Esophagus squamous epithelium (tissue), 5 donors: ENCODE measurements around the gene COMMD1. TPM values are rescaled to one million over a fixed set of nuclear protein-coding genes. Genes with fewer than 3 reads are reported as not detected.
A peak's percentile ranks its signal among the peaks of the same experiment; 100 is the strongest.

ENCODE experiments used
- DNase-seq: peaks from one replicate; lab custom pipeline; 2025; lab: John Stamatoyannopoulos, UW
- H3K27ac ChIP-seq, 4 donors: fragments of 200-600 bp; sonication (generic); one replicate each; pipeline ENCODE4 v1.5.1; 2016 to 2019; ENCODE audit warnings: mild to moderate bottlenecking in 1 of 4
- H3K27me3 ChIP-seq, 4 donors: fragments of 200-600 bp; sonication (generic); 1 replicate in 3 of 4; 2 replicates in 1 of 4; pipeline versions ENCODE4 v1.5.1 to v1.6.0; 2017 to 2021; ENCODE audit warnings: antibody characterized with exemption in 1 of 4
- H3K36me3 ChIP-seq, 3 donors: fragments of 200-600 bp; sonication (generic); one replicate each; pipeline ENCODE4 v1.5.1; 2016 to 2019
- H3K4me1 ChIP-seq, 3 donors: fragments of 200-600 bp; sonication (generic); one replicate each; pipeline ENCODE4 v1.5.1; 2017 to 2019
- H3K4me3 ChIP-seq, 4 donors: fragments of 200-600 bp; sonication (generic); 1 replicate in 3 of 4; 2 replicates in 1 of 4; pipeline ENCODE4 v1.5.1; 2016 to 2019; ENCODE audit warnings: mild to moderate bottlenecking in 2 of 4, moderate library complexity in 1 of 4
- H3K9me3 ChIP-seq, 3 donors: fragments of 200-600 bp; sonication (generic); one replicate each; pipeline ENCODE4 v1.5.1; 2016 to 2019
- POLR2A ChIP-seq, 4 donors: fragments of 450-650 bp; IDR thresholded peaks; one replicate each; pipeline ENCODE4 v1.6.1; 2017; ENCODE audit warnings: antibody characterized with exemption in 4 of 4, mild to moderate bottlenecking in 4 of 4, moderate library complexity in 3 of 4
- WGBS, 2 donors: methylation state at CpG; one replicate each; pipeline ENCODE4 v1.1.5; 2018; 5-methylcytosine and 5-hydroxymethylcytosine counted together
- intact Hi-C: fragments of 100-400 bp; cut with DNase I; formaldehyde crosslinking; loops from one replicate; pipeline ENCODE4 v1.15.0; 2022
- total RNA-seq, 4 donors: library from RNA; depleted of rRNA; stranded (reverse); fragments of >200 nt; gene quantifications; one replicate each; pipeline ENCODE4 v1.1.0, GENCODE V29; 2016
- TF ChIP-seq, protein P1 (sequence below), 6 experiments: fragments of 450-650 bp in 4 of 6; fragments of 200-600 bp in 2 of 6; sonication (generic) in 2 of 6; IDR thresholded peaks; one replicate each; pipeline ENCODE4 v1.5.1; 2016 to 2019; ENCODE audit warnings: antibody characterized with exemption in 6 of 6, mild to moderate bottlenecking in 4 of 6, moderate library complexity in 4 of 6
- donor health status: DM: yes; HTN: yes; CAD: no.

Gene COMMD1
- total RNA-seq, 4 donors from 2014 or later, result 38.0 to 44.3 (median 40.5) TPM

DNA sequence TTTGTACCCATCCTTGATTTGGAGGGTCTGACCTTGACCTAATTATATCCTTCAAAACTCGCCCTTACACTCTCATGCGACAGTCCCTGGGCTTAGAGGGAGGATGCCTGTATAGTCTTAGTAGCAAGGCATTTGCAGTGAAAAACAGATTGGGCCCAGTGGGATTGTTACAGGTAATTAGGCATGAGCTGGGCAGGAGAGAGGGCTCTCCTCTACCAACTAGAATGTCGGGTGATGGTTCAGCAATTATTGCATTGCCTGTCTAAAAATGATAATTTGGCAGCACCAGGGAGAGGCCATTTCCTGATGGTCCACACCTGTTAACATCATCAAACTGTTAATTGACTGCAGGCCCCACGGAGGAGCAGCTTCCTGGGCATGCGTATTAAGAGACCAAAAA, 32.4 kb downstream of the COMMD1 start:
- Histone ChIP-seq H3K9me3 (no peaks in the 10 kb centered on the region), H3K4me3 (no peak overlapping the region), H3K27me3 (no peaks in the 10 kb centered on the region), H3K27ac (no peak overlapping the region), H3K36me3 (peaks cover 0 to 18% (median 0%) of the 10 kb centered on the region in 3 donors), H3K4me1 (peaks cover 0 to 8% (median 0%) of the 10 kb centered on the region in 3 donors)
- TF ChIP-seq, protein P1, sequence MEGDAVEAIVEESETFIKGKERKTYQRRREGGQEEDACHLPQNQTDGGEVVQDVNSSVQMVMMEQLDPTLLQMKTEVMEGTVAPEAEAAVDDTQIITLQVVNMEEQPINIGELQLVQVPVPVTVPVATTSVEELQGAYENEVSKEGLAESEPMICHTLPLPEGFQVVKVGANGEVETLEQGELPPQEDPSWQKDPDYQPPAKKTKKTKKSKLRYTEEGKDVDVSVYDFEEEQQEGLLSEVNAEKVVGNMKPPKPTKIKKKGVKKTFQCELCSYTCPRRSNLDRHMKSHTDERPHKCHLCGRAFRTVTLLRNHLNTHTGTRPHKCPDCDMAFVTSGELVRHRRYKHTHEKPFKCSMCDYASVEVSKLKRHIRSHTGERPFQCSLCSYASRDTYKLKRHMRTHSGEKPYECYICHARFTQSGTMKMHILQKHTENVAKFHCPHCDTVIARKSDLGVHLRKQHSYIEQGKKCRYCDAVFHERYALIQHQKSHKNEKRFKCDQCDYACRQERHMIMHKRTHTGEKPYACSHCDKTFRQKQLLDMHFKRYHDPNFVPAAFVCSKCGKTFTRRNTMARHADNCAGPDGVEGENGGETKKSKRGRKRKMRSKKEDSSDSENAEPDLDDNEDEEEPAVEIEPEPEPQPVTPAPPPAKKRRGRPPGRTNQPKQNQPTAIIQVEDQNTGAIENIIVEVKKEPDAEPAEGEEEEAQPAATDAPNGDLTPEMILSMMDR (IDR thresholded peaks at IDR 0.05), result no peak
- TF ChIP-seq POLR2A (IDR thresholded peaks at IDR 0.05), result no peak
- 83 to 86% methylated on average over 3 to 5 of the region's 5 CpGs for WGBS, 2 donors
- DNase-seq, result no peak
- intact Hi-C loops, result no loop called here

DNA sequence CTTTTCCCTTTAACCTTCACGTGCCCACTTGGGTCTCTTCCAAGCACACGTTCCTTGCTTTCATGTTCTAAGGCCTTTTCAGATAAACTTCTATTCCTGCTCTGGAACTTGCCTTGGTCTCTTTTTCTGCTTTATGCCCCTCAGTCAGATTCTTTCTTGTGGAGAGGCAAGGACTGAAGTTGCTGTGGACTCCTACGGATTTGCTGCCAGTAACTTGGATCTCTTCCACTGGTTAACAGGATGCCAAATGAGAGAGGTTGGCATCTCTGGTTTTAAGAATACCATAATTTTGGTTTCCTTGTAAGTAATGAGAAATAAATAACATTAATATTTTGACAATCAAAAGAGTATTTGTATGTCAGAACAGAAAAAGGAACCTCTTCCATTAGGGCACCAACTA, 33.0 kb downstream of the COMMD1 start:
- H3K27ac ChIP-seq, result no peak overlapping the region
- no peak for DNase-seq
- intact Hi-C loops, result no loop called here
- no peak overlapping the region for H3K4me3 ChIP-seq
- peaks cover 0 to 18% (median 0%) of the 10 kb centered on the region in 3 donors for H3K36me3 ChIP-seq
- no peaks in the 10 kb centered on the region for H3K9me3 ChIP-seq
- 40 to 59% methylated on average over 3 of the region's 3 CpGs for WGBS, 2 donors
- H3K4me1 ChIP-seq, result peaks cover 0 to 12% (median 0%) of the 10 kb centered on the region in 3 donors
- H3K27me3 ChIP-seq, result no peaks in the 10 kb centered on the region
- no peak for TF ChIP-seq POLR2A (IDR thresholded peaks at IDR 0.05)
- TF ChIP-seq, protein P1 (IDR thresholded peaks at IDR 0.05), result no peak

DNA sequence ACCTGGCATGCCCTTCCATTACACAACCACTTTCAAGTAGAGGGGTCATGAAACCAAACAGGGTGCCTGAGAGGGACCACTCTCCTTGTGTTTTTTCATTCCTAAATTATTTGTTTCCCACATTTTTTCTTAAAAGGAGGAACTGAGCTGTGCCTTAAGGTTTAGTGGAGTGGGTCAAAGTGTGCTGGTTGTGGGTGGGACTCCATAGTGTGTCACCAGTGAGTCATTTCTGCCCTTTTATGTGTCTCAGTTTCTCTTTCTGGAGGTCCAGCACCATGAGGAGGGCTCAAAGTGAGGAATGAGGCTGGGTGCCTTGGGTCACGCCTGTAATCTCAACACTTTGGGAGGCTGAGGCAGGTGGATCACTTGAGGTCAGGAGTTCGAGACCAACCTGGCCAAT, 37.8 kb downstream of the COMMD1 start:
- Histone ChIP-seq H3K9me3 (no peaks in the 10 kb centered on the region), H3K4me3 (no peak overlapping the region), H3K27ac (no peak overlapping the region), H3K27me3 (no peaks in the 10 kb centered on the region), H3K36me3 (no peaks in the 10 kb centered on the region), H3K4me1 (peaks cover 0 to 8% (median 0%) of the 10 kb centered on the region in 3 donors)
- WGBS, 2 donors, result 88 to 95% methylated on average over 2 of the region's 2 CpGs
- DNase-seq, result no peak
- TF ChIP-seq, protein P1 (IDR thresholded peaks at IDR 0.05), result no peak
- no peak for TF ChIP-seq POLR2A (IDR thresholded peaks at IDR 0.05)
- intact Hi-C loops, result no loop called here

DNA sequence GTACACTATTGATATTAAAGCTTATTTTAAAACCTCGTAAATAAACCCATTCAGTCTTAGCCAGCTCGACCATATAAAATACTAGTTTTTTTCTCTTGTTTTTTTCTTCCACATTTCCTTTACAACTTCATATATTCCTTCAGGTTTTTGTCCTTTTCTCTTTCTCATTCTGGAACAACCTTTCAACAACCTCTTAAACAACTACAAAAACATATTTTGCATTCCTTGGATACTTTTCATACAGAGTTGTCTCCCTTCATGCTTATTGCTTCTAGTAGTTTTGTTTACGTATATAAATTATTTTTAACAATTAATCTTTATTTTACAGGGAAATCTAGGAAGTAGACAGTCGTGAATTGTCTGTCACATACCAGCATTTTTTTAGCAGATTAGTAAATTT, 41.2 kb downstream of the COMMD1 start:
- TF ChIP-seq POLR2A (IDR thresholded peaks at IDR 0.05), result no peak
- TF ChIP-seq, protein P1 (IDR thresholded peaks at IDR 0.05), result no peak
- no peaks in the 10 kb centered on the region for H3K36me3 ChIP-seq
- intact Hi-C loops, result no loop called here
- DNase-seq, result no peak
- WGBS, 2 donors, result 73 to 78% methylated on average over 4 of the region's 4 CpGs
- no peaks in the 10 kb centered on the region for H3K9me3 ChIP-seq
- H3K27me3 ChIP-seq, result no peaks in the 10 kb centered on the region
- H3K27ac ChIP-seq, result no peak overlapping the region
- H3K4me3 ChIP-seq, result no peak overlapping the region
- H3K4me1 ChIP-seq, result peaks cover 3 to 30% (median 5%) of the 10 kb centered on the region in 3 donors

DNA sequence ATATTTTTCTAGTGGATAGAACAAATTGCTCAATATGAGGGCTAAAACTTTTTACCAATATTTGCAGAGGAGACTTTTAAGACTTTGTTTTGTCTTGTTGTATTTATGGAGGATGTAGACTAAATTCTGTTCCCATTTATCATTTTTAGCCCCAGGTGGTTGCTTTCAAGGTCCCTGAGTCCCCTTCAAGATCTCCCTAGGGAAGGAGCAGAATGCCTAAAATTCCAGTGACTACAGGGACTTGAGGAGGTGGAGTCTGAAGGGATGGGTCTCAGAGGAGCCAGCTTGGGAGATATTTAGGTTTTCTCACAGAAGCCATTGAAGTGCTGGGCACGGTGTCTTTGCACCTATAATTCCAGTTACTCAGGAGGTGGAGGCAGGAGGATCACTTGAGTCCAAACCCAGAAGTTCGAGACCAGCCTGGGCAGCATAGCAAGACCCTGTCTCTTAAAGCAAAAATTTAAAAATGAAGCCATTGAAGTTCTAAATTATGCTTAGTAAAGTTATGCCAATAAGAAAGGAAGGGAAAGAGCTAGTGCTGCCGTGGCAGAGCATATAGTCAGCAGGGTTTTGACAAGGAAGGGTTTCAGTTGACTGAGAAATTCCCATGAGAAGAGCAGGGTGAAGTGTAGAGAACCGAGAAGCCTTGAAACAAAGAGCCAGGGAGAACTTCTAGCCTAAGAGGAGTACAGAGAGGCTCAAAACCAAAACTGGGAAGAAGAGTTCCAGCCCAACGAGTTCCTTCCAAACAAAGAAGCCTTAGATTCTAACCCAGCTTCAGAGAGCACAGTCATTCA, 43.4 kb downstream of the COMMD1 start:
- no peaks in the 10 kb centered on the region for H3K27me3 ChIP-seq
- H3K27ac ChIP-seq, result peak overlapping the region in 3 of 4 donors; percentile 3 to 57 (median 45)
- WGBS, 2 donors, result 66 to 72% methylated on average over 5 of the region's 5 CpGs
- no peak overlapping the region for H3K4me3 ChIP-seq
- no peaks in the 10 kb centered on the region for H3K36me3 ChIP-seq
- peaks cover 0 to 8% (median 0%) of the 10 kb centered on the region in 3 donors for H3K9me3 ChIP-seq
- H3K4me1 ChIP-seq, result peaks cover 3 to 24% (median 5%) of the 10 kb centered on the region in 3 donors
- intact Hi-C loops, result no loop called here
- TF ChIP-seq, protein P1 (IDR thresholded peaks at IDR 0.05), result no peak
- TF ChIP-seq POLR2A (IDR thresholded peaks at IDR 0.05), result no peak
- DNase-seq, result no peak
